Smooth muscle cell of the pulmonary artery (primary cell): ENCODE results near the gene IMPG1. TPM values are rescaled to one million over a fixed set of nuclear protein-coding genes. Genes with fewer than 3 reads are reported as not detected.

ENCODE experiments used
- total RNA-seq: library from RNA; depleted of rRNA; stranded (reverse); fragments of >200 nt; gene quantifications from 2 replicates; pipeline ENCODE4 v1.2.3, GENCODE V29; 2014

Gene IMPG1
- total RNA-seq = not detected in 2 replicates

GRCh38 chr6:76072562-76072961, at the start of gene IMPG1:
IMPG1 (minus strand) TSS chr6:76072662; CDS start chr6:76072488, 174 bp downstream.

